PC-9 (cell line): ENCODE results near the gene SUMF1. TPM values are rescaled to one million over a fixed set of nuclear protein-coding genes. Genes with fewer than 3 reads are reported as not detected.

Experiments used
- BruUV-seq: library from RNA; stranded (reverse); fragments of 400-500 nt; replicated peaks from 2 replicates; lab custom pipeline; 2021; lab: Mats Ljungman, UMichigan
- CTCF ChIA-PET: fragments of 300-600 bp; sonication (Branson Sonifier 250); formaldehyde crosslinking; loops from one replicate; lab custom pipeline; 2022; ENCODE audit warnings: antibody characterized with exemption; lab: Charles Lee
- POLR2A ChIA-PET: fragments of 300-600 bp; sonication (Branson Sonifier 250); formaldehyde crosslinking; loops from one replicate; lab custom pipeline; 2022; ENCODE audit warnings: antibody characterized with exemption; ENCODE audit not compliant: unreplicated experiment; lab: Charles Lee
- DNase-seq, 2 experiments: peaks; one replicate each; pipeline versions ENCODE4 v3.0.0 to v3.0.0-alpha.2; 2015 to 2022; ENCODE audit warnings: mixed read lengths in 1 of 2
- H2AFZ ChIP-seq: fragments of 200-600 bp; sonication (generic); 2 replicates; pipeline ENCODE4 v1.8.1; 2017; ENCODE audit warnings: antibody characterized with exemption
- H3F3A ChIP-seq: fragments of 200-600 bp; sonication (generic); 2 replicates; pipeline ENCODE4 v1.8.1; 2017; ENCODE audit warnings: antibody characterized with exemption, mild to moderate bottlenecking, low read depth; ENCODE audit not compliant: insufficient read depth
- H3K27ac ChIP-seq: fragments of 200-600 bp; sonication (generic); 2 replicates; pipeline ENCODE4 v1.6.1; 2016; ENCODE audit warnings: mixed run types
- H3K27me3 ChIP-seq: fragments of 200-600 bp; sonication (generic); 2 replicates; pipeline ENCODE4 v1.6.1; 2016; ENCODE audit warnings: low read depth, mixed run types; ENCODE audit not compliant: insufficient read depth
- H3K36me3 ChIP-seq: fragments of 200-600 bp; sonication (generic); 2 replicates; pipeline ENCODE4 v1.6.1; 2016; ENCODE audit warnings: low read depth, mixed run types
- H3K4me1 ChIP-seq: fragments of 200-600 bp; sonication (generic); replicated peaks from 2 replicates; pipeline ENCODE4 v1.6.1; 2016; ENCODE audit warnings: mixed run types; ENCODE audit not compliant: insufficient read depth
- H3K4me2 ChIP-seq: fragments of 200-600 bp; sonication (generic); 2 replicates; pipeline ENCODE4 v1.6.1; 2017; ENCODE audit warnings: mixed run types
- H3K4me3 ChIP-seq: fragments of 200-600 bp; sonication (generic); 2 replicates; pipeline ENCODE4 v1.6.1; 2016; ENCODE audit warnings: mixed run types
- H3K79me2 ChIP-seq: fragments of 200-600 bp; sonication (generic); 2 replicates; pipeline ENCODE4 v1.6.1; 2017; ENCODE audit warnings: low read depth, mixed run types
- H3K9me2 ChIP-seq: fragments of 200-600 bp; sonication (generic); 2 replicates; pipeline ENCODE4 v1.8.1; 2017; ENCODE audit warnings: mild to moderate bottlenecking; ENCODE audit not compliant: insufficient read depth
- H3K9me3 ChIP-seq: fragments of 200-600 bp; sonication (generic); 2 replicates; pipeline ENCODE4 v1.8.1; 2016; ENCODE audit warnings: low read depth; ENCODE audit not compliant: insufficient read depth
- H4K20me1 ChIP-seq: fragments of 200-600 bp; sonication (generic); 2 replicates; pipeline ENCODE4 v1.8.1; 2017; ENCODE audit not compliant: insufficient read depth
- CTCF ChIP-seq: fragments of 200-600 bp; sonication (generic); conservative IDR thresholded peaks from 2 replicates; pipeline ENCODE4 v1.6.1; 2017; ENCODE audit warnings: mixed run types, antibody characterized with exemption, mild to moderate bottlenecking, moderate library complexity
- EZH2 ChIP-seq: fragments of 200-600 bp; sonication (generic); IDR thresholded peaks from 2 replicates; pipeline ENCODE4 v1.8.0; 2017; ENCODE audit warnings: antibody characterized with exemption, low read depth
- intact Hi-C: fragments of 100-400 bp; cut with micrococcal nuclease; formaldehyde crosslinking; loops from one replicate; pipeline ENCODE4 v1.10.0; 2022; ENCODE audit not compliant: unreplicated experiment
- total RNA-seq: library from RNA; stranded (reverse); gene quantifications from 2 replicates; pipeline ENCODE4 v1.2.3, GENCODE V29; 2021

The SUMF1 gene
- total RNA-seq, 1 experiment from 2014 or later = 41.6 TPM

- BruUV-seq = no TSS peak
- no peak overlapping the region for H3K4me3 ChIP-seq
- H3K9me3 ChIP-seq = no peaks in the 10 kb centered on the region
- DNase-seq = no peak
- ChIA-PET CTCF (no interaction called here), POLR2A (no interaction called here)
- no peak overlapping the region for H2AFZ ChIP-seq
- no peaks in the 10 kb centered on the region for H3K27me3 ChIP-seq
- intact Hi-C loops = no loop called here
- TF ChIP-seq CTCF (no peak), EZH2 (no peak)
- H3K4me2 ChIP-seq = no peak overlapping the region
- no peaks in the 10 kb centered on the region for H3K4me1 ChIP-seq
- H3F3A ChIP-seq = no peaks in the 10 kb centered on the region
- no peaks in the 10 kb centered on the region for H3K9me2 ChIP-seq
- no peak overlapping the region for H3K27ac ChIP-seq
- H3K36me3 ChIP-seq = no peaks in the 10 kb centered on the region
- H3K79me2 ChIP-seq = no peaks in the 10 kb centered on the region
- H4K20me1 ChIP-seq = no peaks in the 10 kb centered on the region
Measured at GRCh38 chr3:4385201-4385600, 81.9 kb downstream of the SUMF1 start.

GRCh38 chr3:4380013-4380412 is 87.1 kb downstream of the SUMF1 start:
- no peak overlapping the region for H3K4me3 ChIP-seq
- intact Hi-C loops = no loop called here
- ChIA-PET POLR2A (no interaction called here), CTCF (no interaction called here)
- H3K36me3 ChIP-seq = no peaks in the 10 kb centered on the region
- BruUV-seq = no TSS peak
- H3K4me1 ChIP-seq = no peaks in the 10 kb centered on the region
- H3K9me2 ChIP-seq = no peaks in the 10 kb centered on the region
- TF ChIP-seq EZH2 (no peak), CTCF (no peak)
- H3F3A ChIP-seq = no peaks in the 10 kb centered on the region
- no peaks in the 10 kb centered on the region for H4K20me1 ChIP-seq
- H3K4me2 ChIP-seq = no peak overlapping the region
- no peak overlapping the region for H2AFZ ChIP-seq
- no peaks in the 10 kb centered on the region for H3K27me3 ChIP-seq
- no peak overlapping the region for H3K27ac ChIP-seq
- H3K9me3 ChIP-seq = no peaks in the 10 kb centered on the region
- DNase-seq = no peak
- no peaks in the 10 kb centered on the region for H3K79me2 ChIP-seq

GRCh38 chr3:4376499-4376898 is 90.6 kb downstream of the SUMF1 start:
- no peaks in the 10 kb centered on the region for H3F3A ChIP-seq
- no peaks in the 10 kb centered on the region for H3K36me3 ChIP-seq
- peaks cover 5% of the 10 kb centered on the region; the same call in 1 of the 2 replicates for H3K9me3 ChIP-seq
- DNase-seq = no peak
- H3K4me2 ChIP-seq = no peak overlapping the region
- intact Hi-C loops = no loop called here
- no peaks in the 10 kb centered on the region for H3K4me1 ChIP-seq
- no peak overlapping the region for H2AFZ ChIP-seq
- CTCF ChIA-PET = no interaction called here
- no peaks in the 10 kb centered on the region for H4K20me1 ChIP-seq
- H3K79me2 ChIP-seq = no peaks in the 10 kb centered on the region
- TF ChIP-seq CTCF = no peak
- TF ChIP-seq EZH2 = no peak
- POLR2A ChIA-PET = no interaction called here
- no peaks in the 10 kb centered on the region for H3K27me3 ChIP-seq
- BruUV-seq = no TSS peak
- H3K4me3 ChIP-seq = no peak overlapping the region
- H3K27ac ChIP-seq = no peak overlapping the region
- H3K9me2 ChIP-seq = no peaks in the 10 kb centered on the region
